IPS DF 6.9 (cell line): ENCODE data around the gene ATF7.

ENCODE experiments used
- DNase-seq: peaks from one replicate; pipeline ENCODE4 v3.0.0-alpha.2; 2013; ENCODE audit warnings: low read depth, low spot score
- H3K27ac ChIP-seq: one replicate; pipeline ENCODE4 v1.5.1; 2013; ENCODE audit warnings: low read length, control low read depth
- H3K27me3 ChIP-seq: 2 replicates; pipeline ENCODE4 v1.6.1; 2013; ENCODE audit warnings: mild to moderate bottlenecking, low read length; ENCODE audit not compliant: control insufficient read depth, insufficient read depth
- H3K36me3 ChIP-seq: 2 replicates; pipeline ENCODE4 v1.6.1; 2013; ENCODE audit warnings: low read length; ENCODE audit not compliant: control insufficient read depth, insufficient read depth
- H3K4me1 ChIP-seq: 2 replicates; pipeline ENCODE4 v1.6.1; 2013; ENCODE audit warnings: low read length; ENCODE audit not compliant: control insufficient read depth, insufficient read depth
- H3K4me3 ChIP-seq: 2 replicates; pipeline ENCODE4 v1.5.1; 2013; ENCODE audit warnings: mild to moderate bottlenecking, low read length
- H3K9me3 ChIP-seq: 2 replicates; pipeline ENCODE4 v1.6.1; 2013; ENCODE audit warnings: low read length, inconsistent platforms; ENCODE audit not compliant: control insufficient read depth, insufficient read depth
- WGBS: extraction: QIAGEN DNeasy Blood & Tissue Kit; methylation state at CpG from one replicate; pipeline ENCODE4 v1.1.7; 2013; ENCODE audit warnings: mixed read lengths, missing lambda C conversion rate; ENCODE audit not compliant: insufficient read length, insufficient coverage; 5-methylcytosine and 5-hydroxymethylcytosine counted together

ATF7 gene

GRCh38 chr12:53625946-53626701, at the start of gene ATF7:
Gene ATF7 (minus strand): TSS chr12:53626382. CDS start chr12:53601000, 25,382 bp downstream.
- WGBS: no CpG with 5 or more reads among the region's 48 CpGs

GRCh38 chr12:53674977-53675700, 49.0 kb upstream of the ATF7 start:
- no peaks in the 10 kb centered on the region for H3K9me3 ChIP-seq
- H3K4me3 ChIP-seq: peak overlapping the region; percentile 58; the same call in 1 of the 2 replicates
- peaks cover 3% of the 10 kb centered on the region; the same call in 1 of the 2 replicates for H3K36me3 ChIP-seq
- no peaks in the 10 kb centered on the region for H3K27me3 ChIP-seq
- DNase-seq: no peak
- no CpG with 5 or more reads among the region's 8 CpGs for WGBS
- peaks cover 3% of the 10 kb centered on the region for H3K4me1 ChIP-seq
- H3K27ac ChIP-seq: no peak overlapping the region

More at GRCh38 chr12:53625946-53626701, at the start of gene ATF7:
- peak; percentile 94 for DNase-seq
- no peak within 1 kb of the TSS for H3K27ac ChIP-seq
- no peaks in the 10 kb centered on the region for H3K36me3 ChIP-seq
- peak within 1 kb of the TSS; percentile 77; the same call in 1 of the 2 replicates for H3K4me3 ChIP-seq
- H3K9me3 ChIP-seq: no peaks in the 10 kb centered on the region
- H3K4me1 ChIP-seq: no peaks in the 10 kb centered on the region; the same call in 1 of the 2 replicates
- H3K27me3 ChIP-seq: no peaks in the 10 kb centered on the region

- H3K9me3 ChIP-seq: no peaks in the 10 kb centered on the region
- peaks cover 21% of the 10 kb centered on the region; the same call in 1 of the 2 replicates for H3K36me3 ChIP-seq
- H3K4me1 ChIP-seq: no peaks in the 10 kb centered on the region
- H3K27ac ChIP-seq: no peak overlapping the region
- no peak overlapping the region for H3K4me3 ChIP-seq
- no peaks in the 10 kb centered on the region for H3K27me3 ChIP-seq
- no peak for DNase-seq
These were observed 44.8 kb upstream of the ATF7 start for GRCh38 chr12:53670971-53671370.

GRCh38 chr12:53670308-53670707, 44.1 kb upstream of the ATF7 start:
- DNase-seq: no peak
- H3K36me3 ChIP-seq: peaks cover 21% of the 10 kb centered on the region; the same call in 1 of the 2 replicates
- H3K4me3 ChIP-seq: no peak overlapping the region
- H3K27me3 ChIP-seq: no peaks in the 10 kb centered on the region
- no peak overlapping the region for H3K27ac ChIP-seq
- no peaks in the 10 kb centered on the region for H3K9me3 ChIP-seq
- no peaks in the 10 kb centered on the region for H3K4me1 ChIP-seq
- no CpG with 5 or more reads among the region's 7 CpGs for WGBS

GRCh38 chr12:53667080-53667479, 40.9 kb upstream of the ATF7 start:
- no CpG with 5 or more reads among the region's 2 CpGs for WGBS
- H3K27me3 ChIP-seq: no peaks in the 10 kb centered on the region
- H3K4me1 ChIP-seq: no peaks in the 10 kb centered on the region
- H3K27ac ChIP-seq: no peak overlapping the region
- no peak overlapping the region for H3K4me3 ChIP-seq
- H3K36me3 ChIP-seq: peaks cover 28% of the 10 kb centered on the region; the same call in 1 of the 2 replicates
- DNase-seq: no peak
- H3K9me3 ChIP-seq: no peaks in the 10 kb centered on the region

GRCh38 chr12:53664936-53665335, 38.8 kb upstream of the ATF7 start:
- Histone ChIP-seq H3K36me3 (peaks cover 24% of the 10 kb centered on the region; the same call in 1 of the 2 replicates), H3K4me3 (no peak overlapping the region), H3K27me3 (no peaks in the 10 kb centered on the region), H3K4me1 (no peaks in the 10 kb centered on the region), H3K9me3 (no peaks in the 10 kb centered on the region), H3K27ac (no peak overlapping the region)
- no peak for DNase-seq
- no CpG with 5 or more reads among the region's 7 CpGs for WGBS

- no CpG with 5 or more reads among the region's 5 CpGs for WGBS
- H3K27ac ChIP-seq: no peak overlapping the region
- H3K36me3 ChIP-seq: peaks cover 17% of the 10 kb centered on the region; the same call in 1 of the 2 replicates
- H3K4me3 ChIP-seq: no peak overlapping the region
- DNase-seq: no peak
- no peaks in the 10 kb centered on the region for H3K4me1 ChIP-seq
- no peaks in the 10 kb centered on the region for H3K9me3 ChIP-seq
- no peaks in the 10 kb centered on the region for H3K27me3 ChIP-seq
These were observed 38.0 kb upstream of the ATF7 start for GRCh38 chr12:53664191-53664590.

GRCh38 chr12:53660041-53660440, 33.9 kb upstream of the ATF7 start:
- DNase-seq: no peak
- no CpG with 5 or more reads among the region's 5 CpGs for WGBS
- Histone ChIP-seq H3K27ac (no peak overlapping the region), H3K27me3 (no peaks in the 10 kb centered on the region), H3K36me3 (peaks cover 6% of the 10 kb centered on the region; the same call in 1 of the 2 replicates), H3K4me3 (no peak overlapping the region), H3K9me3 (no peaks in the 10 kb centered on the region), H3K4me1 (no peaks in the 10 kb centered on the region)

GRCh38 chr12:53659571-53659981, 33.4 kb upstream of the ATF7 start:
- no peaks in the 10 kb centered on the region for H3K4me1 ChIP-seq
- no peaks in the 10 kb centered on the region for H3K9me3 ChIP-seq
- no peak overlapping the region for H3K4me3 ChIP-seq
- no CpG with 5 or more reads among the region's 2 CpGs for WGBS
- H3K27ac ChIP-seq: no peak overlapping the region
- peaks cover 3% of the 10 kb centered on the region; the same call in 1 of the 2 replicates for H3K36me3 ChIP-seq
- H3K27me3 ChIP-seq: no peaks in the 10 kb centered on the region
- DNase-seq: no peak

- Histone ChIP-seq H3K27me3 (no peaks in the 10 kb centered on the region), H3K4me3 (no peak overlapping the region), H3K9me3 (no peaks in the 10 kb centered on the region), H3K36me3 (peaks cover 3% of the 10 kb centered on the region; the same call in 1 of the 2 replicates), H3K27ac (no peak overlapping the region), H3K4me1 (no peaks in the 10 kb centered on the region)
- no CpG with 5 or more reads among the region's 3 CpGs for WGBS
- DNase-seq: no peak
These were observed 32.9 kb upstream of the ATF7 start for GRCh38 chr12:53659011-53659551.
